Superior temporal gyrus (tissue), 1 donor: ENCODE measurements around the gene ATF7.
"Not testable (repeated sequence)": the region's sequence is repeated elsewhere in the genome, so short reads cannot be mapped to it uniquely, and the experiment has no call there.

Experiments
- DNase-seq: peaks from one replicate; pipeline ENCODE4 v3.0.0-alpha.2; 2016; ENCODE audit errors: extremely low spot score

Gene ATF7

GRCh38 chr12:53598971-53599370 is 27.2 kb downstream of the ATF7 start:
- not testable (repeated sequence) for DNase-seq

- peak; percentile 47 for DNase-seq
These were observed 29.2 kb downstream of the ATF7 start for GRCh38 chr12:53596920-53597363.

GRCh38 chr12:53594897-53595615 is 31.1 kb downstream of the ATF7 start:
- DNase-seq, result peak; percentile 57

- DNase-seq, result peak; percentile 72
These were observed 32.5 kb downstream of the ATF7 start for GRCh38 chr12:53593707-53594106.

- DNase-seq, result no peak
These were observed 33.2 kb downstream of the ATF7 start for GRCh38 chr12:53593031-53593430.

- peak; percentile 72 for DNase-seq
These were observed 33.8 kb downstream of the ATF7 start for GRCh38 chr12:53592426-53592825.

GRCh38 chr12:53591301-53592206 is 34.6 kb downstream of the ATF7 start:
- peak; percentile 86 for DNase-seq

GRCh38 chr12:53590652-53591051 is 35.5 kb downstream of the ATF7 start:
- DNase-seq, result no peak

GRCh38 chr12:53589915-53590314 is 36.3 kb downstream of the ATF7 start:
- DNase-seq, result no peak

- no peak for DNase-seq
These were observed 36.8 kb downstream of the ATF7 start for GRCh38 chr12:53589423-53589822.

GRCh38 chr12:53588123-53588522 is 38.1 kb downstream of the ATF7 start:
- DNase-seq, result no peak

GRCh38 chr12:53586745-53587144 is 39.4 kb downstream of the ATF7 start:
- no peak for DNase-seq

GRCh38 chr12:53585448-53586125 is 40.6 kb downstream of the ATF7 start:
- DNase-seq, result peak; percentile 33

- DNase-seq, result no peak
These were observed 46.6 kb downstream of the ATF7 start for GRCh38 chr12:53579545-53579955.

GRCh38 chr12:53578783-53579182 is 47.4 kb downstream of the ATF7 start:
- no peak for DNase-seq

- no peak for DNase-seq
These were observed 48.2 kb downstream of the ATF7 start for GRCh38 chr12:53577941-53578352.

GRCh38 chr12:53575502-53576249 is 50.5 kb downstream of the ATF7 start:
- DNase-seq, result no peak

GRCh38 chr12:53572134-53572758 is 53.9 kb downstream of the ATF7 start:
- no peak for DNase-seq

GRCh38 chr12:53571295-53571694 is 54.9 kb downstream of the ATF7 start:
- DNase-seq, result no peak

GRCh38 chr12:53568809-53569557 is 57.2 kb downstream of the ATF7 start:
- DNase-seq, result no peak
